ENCODE data around the gene LIFR.

Gene LIFR

GRCh38 chr5:38448568-38449350, 107.7 kb downstream of the LIFR start:
- intact Hi-C loops (cut with DNase I) = no loop called here
- no peak for DNase-seq

GRCh38 chr5:38447786-38448185, 108.7 kb downstream of the LIFR start:
- intact Hi-C loops (cut with DNase I) = no loop called here
- DNase-seq = no peak

GRCh38 chr5:38447056-38447455, 109.4 kb downstream of the LIFR start:
- intact Hi-C loops (cut with DNase I) = no loop called here
- DNase-seq = no peak

- intact Hi-C loops (cut with DNase I) = no loop called here
These were observed 110.4 kb downstream of the LIFR start for GRCh38 chr5:38446029-38446522.

GRCh38 chr5:38445374-38446028, 110.9 kb downstream of the LIFR start:
- DNase-seq = peak in 3 of 10 donors; percentile 66 to 86 (median 70)
- intact Hi-C loops (cut with DNase I) = no loop called here

More at GRCh38 chr5:38446029-38446522, 110.4 kb downstream of the LIFR start:
- peak in 1 of 10 donors; percentile 47 for DNase-seq

GRCh38 chr5:38443390-38443789, 113.1 kb downstream of the LIFR start:
- intact Hi-C loops (cut with DNase I) = no loop called here
- no peak for DNase-seq

- intact Hi-C loops (cut with DNase I) = no loop called here
- no peak for DNase-seq
These were observed 114.2 kb downstream of the LIFR start for GRCh38 chr5:38442247-38442573.

- DNase-seq = peak; percentile 74 to 98 (median 92)
- intact Hi-C loops (cut with DNase I) = loop anchor here (1.0 to 2.0 kb wide), 3 partner anchors 109 to 368 kb away; no protein-coding TSS in a partner anchor
These were observed 114.8 kb downstream of the LIFR start for GRCh38 chr5:38441453-38442246.

- intact Hi-C loops (cut with DNase I) = no loop called here
- DNase-seq = no peak
These were observed 117.7 kb downstream of the LIFR start for GRCh38 chr5:38438757-38439156.

- DNase-seq = no peak
- intact Hi-C loops (cut with DNase I) = no loop called here
These were observed 121.3 kb downstream of the LIFR start for GRCh38 chr5:38434966-38435705.

GRCh38 chr5:38433160-38433861, 123.1 kb downstream of the LIFR start:
- DNase-seq = no peak
- intact Hi-C loops (cut with DNase I) = no loop called here

- DNase-seq = no peak
- intact Hi-C loops (cut with DNase I) = no loop called here
These were observed 125.1 kb downstream of the LIFR start for GRCh38 chr5:38431242-38431853.

GRCh38 chr5:38426986-38427950, 129.2 kb downstream of the LIFR start:
- DNase-seq = no peak
- intact Hi-C loops (cut with DNase I) = loop anchor here (10.0 kb wide), 1 partner anchor 498 kb away; no protein-coding TSS in a partner anchor

- intact Hi-C loops (cut with DNase I) = loop anchor here (10.0 kb wide), 1 partner anchor 498 kb away; no protein-coding TSS in a partner anchor
These were observed 130.0 kb downstream of the LIFR start for GRCh38 chr5:38426490-38426889.

More at GRCh38 chr5:38426490-38426889, 130.0 kb downstream of the LIFR start:
- no peak for DNase-seq
